ENCODE data around the gene ZC3H10.

Gene ZC3H10

DNA sequence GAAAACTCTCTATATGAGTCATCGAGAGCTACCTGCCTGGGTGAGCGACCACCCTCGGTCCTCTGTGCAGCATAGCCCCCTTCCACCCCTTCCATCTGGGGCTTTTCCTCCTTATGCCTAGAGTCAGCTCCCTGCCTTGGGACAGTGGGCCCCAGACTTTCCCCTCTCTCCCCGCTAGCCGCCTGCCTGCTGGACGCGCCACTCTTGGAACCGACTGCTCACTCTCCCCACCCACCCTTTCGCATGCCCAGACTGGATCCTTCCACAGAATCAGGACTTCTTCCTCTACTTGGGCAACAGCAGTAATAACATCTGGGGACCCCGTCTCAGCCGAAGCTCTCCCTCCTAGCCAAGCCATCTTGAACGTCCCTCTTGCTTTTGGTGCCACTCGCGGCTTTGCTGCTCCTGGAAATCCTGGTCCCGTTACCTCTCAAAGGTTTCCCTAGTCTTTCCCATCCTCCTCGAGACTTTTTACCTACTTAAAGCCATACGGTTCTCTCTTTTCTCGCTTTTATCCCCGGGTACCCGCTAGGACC lies 10.7 kb downstream of the ZC3H10 start:
- no peak for DNase-seq

DNA sequence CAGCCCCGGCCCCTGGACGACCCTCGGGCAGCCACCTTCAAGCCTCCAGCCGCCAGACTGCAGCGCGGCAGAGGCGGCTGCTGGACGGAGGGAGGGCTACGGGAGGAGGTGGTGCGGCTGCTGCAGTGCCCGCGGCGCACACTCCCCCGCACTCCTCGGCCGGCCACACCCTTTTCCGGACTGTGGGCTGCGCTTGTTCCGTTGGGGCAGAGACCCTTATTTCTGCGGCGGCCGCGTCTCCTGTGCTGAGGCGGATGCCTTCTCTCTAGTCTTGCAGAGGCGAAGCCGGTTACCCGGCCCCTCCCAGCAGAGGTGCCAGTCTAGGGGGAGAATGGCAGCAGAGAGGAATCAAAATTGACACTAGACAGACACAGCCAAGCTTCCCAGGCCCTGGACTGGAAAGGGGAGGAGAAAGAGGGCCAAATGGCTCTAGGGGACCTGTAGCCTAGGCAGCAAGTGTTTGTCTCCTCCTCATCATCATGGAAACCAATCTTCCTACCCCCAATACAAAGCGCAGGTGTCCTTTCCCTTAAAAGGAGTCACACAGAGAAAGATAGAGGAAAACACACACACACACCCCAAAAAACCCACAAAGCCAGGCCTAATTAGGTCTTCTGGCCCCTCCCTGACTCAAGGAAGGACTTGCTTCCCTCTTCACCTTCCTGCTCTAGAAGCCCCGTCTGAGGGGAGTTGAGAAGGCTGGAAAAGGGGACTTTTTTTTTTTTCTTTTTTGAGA lies 11.3 kb downstream of the ZC3H10 start:
- peak; percentile 54 for DNase-seq

DNA sequence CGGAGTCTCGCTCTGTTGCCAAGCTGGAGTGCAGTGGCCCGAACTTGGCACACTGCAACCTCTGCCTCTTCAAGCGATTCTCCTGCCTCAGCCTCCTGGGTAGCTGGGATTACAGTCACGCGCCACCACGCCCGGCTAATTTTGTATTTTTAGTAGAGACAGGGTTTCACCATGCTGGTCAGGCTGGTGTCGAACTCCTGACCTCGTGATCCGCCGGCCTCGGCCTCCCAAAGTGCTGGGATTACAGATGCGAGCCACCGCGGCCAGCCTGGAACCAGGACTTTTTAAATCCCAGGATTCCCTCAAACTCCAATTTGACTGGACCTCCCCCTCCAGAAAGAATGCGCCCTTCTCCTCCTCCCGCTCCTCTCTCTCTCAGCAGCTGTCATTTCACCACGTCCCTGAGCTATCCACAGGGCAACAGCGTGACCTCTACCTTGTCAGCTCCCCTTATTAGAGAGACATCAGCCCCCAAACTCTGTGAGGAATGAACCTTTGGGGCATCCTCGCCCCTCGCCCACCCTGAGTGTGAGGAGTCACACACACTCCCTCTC lies 12.0 kb downstream of the ZC3H10 start:
- no peak for DNase-seq

DNA sequence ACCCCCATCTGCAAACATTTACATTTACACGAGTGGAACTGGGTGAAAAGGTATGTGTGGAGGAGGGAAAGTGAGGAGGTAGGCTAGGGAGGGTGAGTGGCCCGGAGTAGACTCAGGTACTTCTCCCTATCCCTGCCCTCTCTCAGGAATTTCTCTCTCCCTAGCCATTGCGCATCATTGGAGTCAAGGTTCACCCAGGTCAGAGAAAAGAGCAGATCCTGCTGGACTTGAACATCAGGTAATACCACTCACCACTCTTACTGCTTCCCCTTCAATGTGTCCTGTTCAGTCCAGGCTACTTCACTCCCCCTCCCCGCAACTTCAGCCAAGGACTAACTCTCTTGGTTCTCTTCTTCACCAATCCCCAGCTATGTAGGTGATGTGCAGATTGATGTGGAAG lies 12.8 kb downstream of the ZC3H10 start:
- DNase-seq = no peak

DNA sequence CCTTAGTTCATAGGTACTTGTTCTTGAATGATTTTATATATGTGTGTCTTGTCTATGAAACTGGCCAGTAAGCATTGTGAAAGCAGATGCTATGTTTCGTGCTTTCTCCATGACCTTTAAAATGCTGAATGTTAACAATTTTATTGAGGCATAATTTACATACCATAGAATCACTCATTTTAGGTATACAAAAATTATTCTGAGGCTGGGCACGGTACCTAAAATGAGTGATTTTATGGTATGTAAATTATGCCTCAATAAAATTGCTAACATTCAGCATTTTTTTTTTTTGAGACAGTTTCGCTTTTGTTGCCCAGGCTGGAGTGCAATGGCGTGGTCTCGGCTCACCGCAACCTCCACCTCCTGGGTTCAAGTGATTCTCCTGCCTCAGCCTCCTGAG lies 16.8 kb downstream of the ZC3H10 start:
- no peak for DNase-seq

DNA sequence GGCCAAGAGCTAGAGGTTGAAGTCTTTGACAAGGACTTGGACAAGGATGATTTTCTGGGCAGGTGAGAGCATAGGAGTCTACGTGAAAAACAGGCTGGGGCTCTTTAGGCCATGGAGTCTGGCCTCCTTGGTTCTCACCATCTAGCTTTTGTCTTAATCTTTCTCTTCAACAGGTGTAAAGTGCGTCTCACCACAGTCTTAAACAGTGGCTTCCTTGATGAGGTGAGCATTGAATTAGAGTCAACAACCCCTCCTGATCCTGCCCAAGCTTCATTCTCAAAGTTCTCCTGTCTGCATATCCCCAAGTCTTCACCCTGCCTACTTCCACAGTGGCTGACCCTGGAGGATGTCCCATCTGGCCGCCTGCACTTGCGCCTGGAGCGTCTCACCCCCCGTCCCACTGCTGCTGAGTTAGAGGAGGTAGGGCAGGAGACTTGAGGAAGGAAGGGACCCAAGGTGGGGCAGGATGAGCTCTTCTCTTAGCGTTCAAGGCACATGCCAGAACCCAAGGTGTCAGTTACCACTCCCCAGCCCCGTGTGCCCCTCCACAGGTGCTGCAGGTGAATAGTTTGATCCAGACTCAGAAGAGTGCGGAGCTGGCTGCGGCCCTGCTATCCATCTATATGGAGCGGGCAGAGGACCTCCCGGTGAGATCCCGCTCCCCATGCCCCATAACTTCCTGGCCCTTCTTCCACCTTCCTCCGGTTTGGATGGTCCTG lies 19.9 kb downstream of the ZC3H10 start:
- no peak for DNase-seq

DNA sequence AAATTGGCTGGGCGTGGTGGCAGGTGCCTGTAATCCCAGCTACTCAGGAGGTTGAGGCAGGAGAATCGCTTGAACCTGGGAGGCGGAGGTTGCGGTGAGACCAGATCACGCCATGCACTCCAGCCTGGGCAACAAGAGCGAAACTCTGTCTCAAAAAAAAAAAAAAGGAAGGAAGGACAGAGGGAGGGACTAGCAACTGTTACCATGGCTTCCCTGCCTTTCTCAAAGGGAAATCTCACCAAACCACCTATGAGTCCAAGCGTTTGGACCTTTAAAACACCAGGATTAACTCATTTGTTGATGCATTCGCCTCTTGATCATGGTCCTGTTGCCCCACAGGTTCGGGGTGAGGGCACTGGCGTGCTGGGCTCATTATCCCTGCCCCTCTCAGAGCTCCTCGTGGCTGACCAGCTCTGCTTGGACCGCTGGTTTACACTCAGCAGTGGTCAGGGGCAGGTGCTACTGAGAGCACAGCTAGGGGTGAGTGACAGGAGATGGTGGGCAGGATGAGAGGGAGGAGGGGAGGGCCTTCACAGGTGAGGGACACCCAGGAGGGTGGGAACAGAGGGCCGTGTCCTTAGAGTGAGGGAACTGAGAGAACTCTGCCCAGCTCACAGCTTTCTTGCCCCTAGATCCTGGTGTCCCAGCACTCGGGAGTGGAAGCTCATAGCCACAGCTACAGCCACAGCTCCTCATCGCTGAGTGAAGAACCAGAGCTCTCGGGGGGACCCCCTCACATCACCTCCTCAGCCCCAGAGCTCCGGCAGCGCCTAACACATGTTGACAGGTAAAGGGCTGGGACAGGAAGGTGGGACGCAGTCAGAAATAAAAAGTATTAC lies 24.1 kb downstream of the ZC3H10 start:
- no peak for DNase-seq

DNA sequence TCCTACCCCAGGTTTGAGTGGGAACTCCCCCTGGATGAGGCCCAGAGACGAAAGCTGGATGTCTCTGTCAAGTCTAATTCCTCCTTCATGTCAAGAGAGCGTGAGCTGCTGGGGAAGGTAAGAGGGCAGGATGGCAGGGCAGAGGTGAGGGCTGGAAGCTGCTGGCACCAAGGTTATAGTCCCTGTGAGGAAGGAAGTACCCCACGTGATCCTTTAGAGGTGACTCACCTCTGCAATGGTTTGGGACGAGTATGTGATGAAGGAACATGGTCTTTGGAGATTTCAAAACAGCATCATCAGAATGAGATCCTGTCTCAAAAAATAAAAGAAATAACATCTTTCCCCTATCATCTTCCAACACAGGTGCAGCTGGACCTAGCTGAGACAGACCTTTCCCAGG lies 25.2 kb downstream of the ZC3H10 start:
- no peak for DNase-seq

DNA sequence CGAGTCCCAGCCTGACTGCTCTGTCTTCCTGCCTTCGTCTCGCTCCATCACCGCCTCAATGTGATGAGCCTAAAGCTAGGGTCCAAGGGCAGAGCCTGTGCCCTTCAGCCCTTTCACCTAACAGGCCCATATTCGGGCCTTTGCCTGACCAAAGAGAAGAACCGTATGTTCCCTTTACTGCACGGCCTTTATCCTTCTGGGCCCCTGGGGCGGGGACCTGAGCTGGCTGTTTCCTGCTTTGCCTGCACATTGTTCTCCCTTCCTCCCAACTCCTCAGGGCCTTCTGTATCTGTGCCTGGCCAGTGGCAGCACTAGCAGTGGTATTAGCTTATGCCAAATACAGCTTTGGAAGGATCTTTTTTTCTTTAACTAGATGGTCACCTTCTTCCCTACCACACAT lies 25.8 kb downstream of the ZC3H10 start:
- no peak for DNase-seq

DNA sequence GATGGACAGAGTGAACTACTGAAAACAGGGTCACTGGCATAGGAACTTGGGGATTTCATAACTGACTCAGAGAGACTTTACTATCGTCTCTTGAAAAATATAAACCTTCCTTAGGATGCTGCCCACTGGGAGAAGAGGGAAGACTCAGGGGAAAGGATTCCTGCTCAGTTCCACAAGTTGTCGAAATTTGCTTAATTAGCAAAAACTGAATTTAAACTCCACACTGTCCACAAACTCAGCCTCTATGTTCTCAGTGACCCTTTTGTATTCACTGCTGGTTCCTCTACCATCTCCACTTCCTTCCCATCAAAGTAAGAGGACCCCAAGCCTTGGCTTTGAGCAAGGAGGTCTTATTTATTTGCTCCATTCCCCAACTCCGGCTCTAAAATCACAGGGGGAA lies 27.2 kb downstream of the ZC3H10 start:
- no peak for DNase-seq

DNA sequence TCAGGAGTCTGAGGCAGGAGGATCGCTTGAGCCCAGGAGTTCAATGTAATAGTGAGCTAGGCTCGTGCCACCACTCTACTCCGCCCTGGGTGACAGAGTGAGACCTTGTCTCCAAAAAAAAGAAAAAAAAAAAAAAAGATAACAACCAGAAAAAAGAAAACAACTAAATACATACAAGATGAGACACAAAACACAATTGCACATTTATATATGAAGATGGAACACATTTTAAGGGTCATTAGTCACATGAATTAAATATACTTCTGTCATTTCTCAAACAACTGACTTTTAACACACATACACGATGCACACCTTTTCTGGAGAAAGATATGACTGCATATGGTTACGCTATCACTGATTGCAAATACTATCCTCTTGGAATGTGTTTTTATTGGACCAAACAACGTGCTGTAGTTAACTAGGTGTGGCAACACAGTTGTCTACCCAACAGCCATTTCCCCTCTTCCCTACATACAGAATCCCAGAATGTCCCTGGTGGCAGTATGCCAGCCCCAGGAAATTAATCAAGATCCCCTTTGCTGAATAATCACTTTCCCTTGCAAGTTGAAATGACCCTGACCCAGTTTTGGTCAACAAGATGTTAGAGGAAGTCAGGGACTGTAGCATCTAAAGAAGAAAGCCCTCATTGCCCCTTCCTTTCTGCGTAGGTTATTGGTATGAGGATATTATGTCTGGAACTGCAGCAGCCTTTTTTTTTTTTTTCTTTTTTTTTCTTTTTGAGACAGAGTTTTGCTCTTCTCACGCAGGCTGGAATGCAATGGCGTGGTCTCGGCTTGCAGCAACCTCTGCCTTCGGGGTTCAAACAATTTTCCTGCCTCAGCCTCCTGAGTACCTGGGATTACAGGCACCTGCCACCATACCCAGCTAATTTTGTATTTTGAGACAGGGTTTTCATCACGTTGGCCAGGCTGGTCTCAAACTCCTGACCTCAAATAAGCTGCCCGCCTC lies 28.7 kb downstream of the ZC3H10 start:
- no peak for DNase-seq

DNA sequence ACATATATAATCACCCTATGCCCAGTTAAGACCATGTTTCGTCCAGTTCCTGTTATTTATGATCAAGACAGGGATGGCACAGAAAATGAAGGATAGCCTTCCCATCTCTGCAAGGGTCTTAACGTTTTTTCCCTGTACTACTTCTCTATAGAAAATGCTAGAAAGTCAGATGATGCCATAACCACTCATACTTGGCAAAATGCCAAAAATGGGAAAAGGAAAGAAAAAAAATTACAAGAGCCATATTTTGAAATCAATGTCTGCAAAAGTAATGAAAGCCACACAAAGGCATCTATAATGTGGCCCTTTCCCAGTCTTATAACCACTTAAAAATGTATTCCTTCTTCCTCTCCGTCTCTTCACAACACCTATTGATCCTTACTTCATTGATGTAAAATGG lies 32.5 kb downstream of the ZC3H10 start:
- peak; percentile 38 for DNase-seq

DNA sequence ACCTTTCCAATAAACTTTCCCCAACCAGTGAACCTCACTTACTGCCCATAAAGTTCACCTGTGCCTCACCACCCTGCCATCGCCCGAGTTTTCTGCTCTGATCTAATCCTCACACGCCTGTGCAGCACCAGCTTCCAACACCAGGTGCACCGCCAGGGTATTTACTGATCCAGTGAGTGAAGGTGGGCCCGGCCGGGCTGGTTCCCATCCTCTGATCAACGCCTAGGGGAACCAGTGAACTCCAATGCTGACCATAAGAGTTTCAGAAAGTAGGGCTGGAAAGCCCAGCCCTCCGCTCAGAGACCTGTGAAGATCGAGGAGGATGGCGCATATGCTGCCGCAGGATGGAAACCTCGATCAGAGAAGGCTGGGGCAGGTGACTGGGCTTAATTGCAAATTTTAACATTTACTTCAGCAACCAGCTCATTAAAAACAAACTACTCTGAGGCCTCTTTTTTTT lies 33.6 kb downstream of the ZC3H10 start:
- DNase-seq = peak; percentile 92

DNA sequence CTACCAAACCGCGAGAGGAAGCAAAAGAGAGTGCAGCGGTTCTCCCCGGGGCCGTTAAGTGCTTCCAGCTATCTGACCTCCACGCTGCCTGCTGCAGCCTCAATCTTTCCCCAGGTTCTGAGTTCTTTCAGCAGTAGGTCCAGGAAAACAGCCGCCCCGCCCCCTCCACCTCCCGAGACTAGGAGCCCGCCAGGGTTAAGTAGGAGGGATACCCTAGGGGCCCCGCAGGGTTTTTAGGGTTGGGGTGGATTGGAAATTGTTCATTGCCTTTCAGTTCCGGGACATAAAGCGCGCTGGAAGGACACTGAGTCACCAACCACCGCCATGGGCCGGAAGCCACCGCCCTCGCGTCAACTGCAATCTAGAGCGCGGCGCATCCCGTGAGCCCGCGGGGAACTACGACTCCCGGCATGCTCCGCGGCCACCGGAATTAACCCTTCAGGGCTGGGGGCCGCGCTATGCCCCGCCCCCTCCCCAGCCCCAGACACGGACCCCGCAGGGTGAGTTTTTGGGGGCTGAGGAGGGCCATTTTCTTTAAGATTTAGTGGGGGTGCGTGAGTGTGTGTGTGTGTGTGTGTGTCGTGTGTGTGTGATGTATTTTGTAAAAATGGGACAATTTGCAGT lies 34.2 kb downstream of the ZC3H10 start, which contains the start of gene MYL6B:
Gene MYL6B (plus strand): TSS at position 456 of the 624 bp plus-strand sequence. CDS start 1,332 bp downstream, outside the sequence.
- DNase-seq = peak; percentile 97

DNA sequence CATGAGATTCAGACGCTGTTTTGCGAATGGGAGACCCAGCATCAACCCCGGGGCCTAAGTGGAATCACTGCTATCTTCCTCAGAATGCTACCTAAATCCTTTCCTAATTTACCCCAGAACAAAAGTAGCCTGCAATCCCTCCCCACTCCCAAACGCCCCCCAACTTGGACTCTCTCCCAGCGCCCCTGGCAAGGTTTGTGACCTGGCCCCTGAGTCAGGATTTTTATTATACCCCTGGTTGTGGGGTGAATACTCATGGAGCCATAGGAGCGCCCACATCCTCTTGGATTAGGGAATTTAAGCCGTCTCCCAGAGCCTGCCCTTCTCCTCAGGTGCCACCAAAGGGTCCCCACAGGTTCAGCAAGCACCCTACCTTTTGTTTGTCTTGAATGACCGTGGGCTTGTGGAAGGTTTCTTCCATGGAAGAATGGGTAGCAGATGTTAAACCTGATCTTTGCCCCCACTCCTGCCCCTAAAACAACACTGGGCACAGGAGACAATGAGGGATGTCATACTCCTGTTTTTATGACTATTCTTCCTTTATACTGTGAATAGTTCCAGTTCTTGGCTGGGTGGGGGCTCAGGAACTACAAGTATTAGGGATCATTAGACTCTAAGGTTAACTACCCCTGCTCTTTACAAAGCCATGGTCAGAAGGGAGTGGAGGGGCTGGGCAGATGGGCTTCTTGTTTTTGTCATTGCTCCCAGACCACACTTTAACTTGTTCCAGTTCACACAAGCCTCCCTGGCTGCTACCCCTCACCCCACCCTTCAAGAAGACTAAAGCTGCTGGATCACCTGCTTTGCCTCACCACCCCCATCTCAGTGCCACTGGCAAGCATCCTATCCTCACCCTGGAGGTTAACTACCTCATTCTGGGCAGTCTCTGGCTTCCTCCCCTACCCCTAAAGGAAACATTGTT lies 35.0 kb downstream of the ZC3H10 start:
- DNase-seq = peak; percentile 43

DNA sequence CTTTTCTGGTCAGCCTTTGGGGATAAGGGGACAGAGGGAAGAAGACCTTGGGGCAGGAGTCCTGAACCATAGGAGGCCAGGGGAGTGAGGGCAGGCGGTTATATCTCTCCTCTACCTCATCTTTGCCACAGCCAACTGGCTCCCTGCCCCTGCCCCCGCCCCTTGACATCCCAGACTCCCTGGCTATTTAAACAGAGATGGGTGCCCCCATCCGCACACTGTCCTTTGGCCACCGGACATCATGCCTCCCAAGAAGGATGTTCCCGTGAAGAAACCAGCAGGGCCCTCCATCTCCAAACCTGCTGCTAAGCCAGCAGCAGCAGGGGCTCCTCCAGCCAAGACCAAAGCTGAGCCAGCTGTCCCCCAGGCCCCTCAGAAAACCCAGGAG lies 35.6 kb downstream of the ZC3H10 start:
- no peak for DNase-seq

DNA sequence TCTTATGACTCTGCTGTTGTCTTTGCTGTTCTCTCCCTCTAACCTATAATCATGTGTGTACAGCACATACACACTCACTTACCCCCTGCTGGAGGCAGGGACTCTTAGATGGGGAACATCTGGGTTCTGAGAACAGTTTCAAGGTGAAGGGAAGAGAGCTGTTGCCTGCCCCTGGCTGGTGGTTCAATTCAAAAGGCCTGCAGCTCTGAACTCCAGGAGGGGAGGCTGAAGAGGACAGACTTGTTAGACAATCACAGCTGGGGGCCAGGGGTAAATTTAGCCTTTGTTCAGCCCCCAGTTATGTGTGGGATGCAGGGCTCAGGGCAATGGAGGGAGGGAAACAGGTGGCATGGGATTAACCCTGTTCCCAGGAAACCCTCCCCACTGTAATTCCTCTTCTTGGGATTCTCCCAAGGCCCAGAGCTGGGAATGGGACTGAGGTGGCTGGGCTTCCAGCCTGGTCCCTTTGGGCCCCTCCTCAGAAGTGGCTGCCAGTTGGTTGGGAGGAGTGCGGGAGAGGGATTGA lies 36.2 kb downstream of the ZC3H10 start:
- DNase-seq = no peak

DNA sequence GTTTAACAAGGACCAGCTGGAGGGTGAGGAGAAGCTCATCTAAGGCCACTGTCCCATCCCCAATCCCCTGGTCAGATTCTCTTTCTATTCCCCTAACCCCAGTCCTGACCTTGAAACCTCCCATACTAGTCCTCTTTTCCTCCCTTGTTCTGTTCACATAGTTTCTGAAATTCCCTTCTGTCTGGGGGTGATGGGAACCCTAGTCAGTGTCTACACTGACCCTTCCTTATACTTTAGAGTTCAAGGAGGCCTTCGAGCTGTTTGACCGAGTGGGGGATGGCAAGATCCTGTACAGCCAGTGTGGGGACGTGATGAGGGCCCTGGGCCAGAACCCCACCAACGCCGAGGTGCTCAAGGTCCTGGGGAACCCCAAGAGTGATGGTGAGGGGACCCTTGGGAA lies 36.8 kb downstream of the ZC3H10 start:
- no peak for DNase-seq

DNA sequence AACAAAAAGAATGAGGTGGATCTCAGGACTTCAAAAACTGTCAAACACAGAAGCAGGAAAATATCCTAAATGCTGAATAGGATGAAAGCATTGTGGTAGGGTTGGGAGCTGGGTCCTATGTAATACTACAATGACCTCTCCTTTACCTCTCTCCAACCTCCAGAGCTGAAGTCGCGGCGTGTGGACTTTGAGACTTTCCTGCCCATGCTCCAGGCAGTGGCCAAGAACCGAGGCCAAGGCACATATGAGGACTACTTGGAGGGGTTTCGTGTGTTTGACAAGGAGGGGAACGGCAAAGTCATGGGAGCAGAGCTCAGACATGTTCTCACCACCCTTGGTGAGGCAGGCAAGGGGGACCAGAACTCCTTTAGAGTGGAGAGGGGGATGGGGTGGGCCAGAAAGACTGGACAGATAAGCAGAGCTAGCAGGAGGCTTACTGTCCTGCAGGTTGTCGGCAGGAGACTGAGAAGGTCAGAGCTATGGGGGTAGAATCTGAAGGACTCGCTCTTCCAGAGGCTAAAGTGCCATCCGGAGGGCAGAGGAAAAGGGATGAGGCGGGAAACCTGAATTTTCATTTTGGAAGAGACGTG lies 37.3 kb downstream of the ZC3H10 start:
- DNase-seq = no peak
